HepG2 (cell line): ENCODE measurements around the gene TMEM190. TPM values are rescaled to one million over a fixed set of nuclear protein-coding genes. Genes with fewer than 3 reads are reported as not detected.

Experiments used
- ATAC-seq: fragments of 200-7000 bp; cut with Tn5 transposase; 3 replicates; pipeline ENCODE4 v1.9.1; 2020; ENCODE audit warnings: mild to moderate bottlenecking, moderate library complexity
- BruUV-seq: library from RNA; stranded (reverse); fragments of 400-500 nt; replicated peaks from 2 replicates; lab custom pipeline; 2021; lab: Mats Ljungman, UMichigan
- CTCF ChIA-PET: fragments of 300-600 bp; formaldehyde crosslinking; extraction: SDS; loops from one replicate; lab custom pipeline; 2021; ENCODE audit warnings: low total read pairs, inconsistent platforms, low intra/inter-chr PET ratio; lab: Yijun Ruan, JAX
- POLR2A ChIA-PET: fragments of 350-600 bp; sonication (Branson Sonifier 250); formaldehyde crosslinking; loops from one replicate; lab custom pipeline; 2020; ENCODE audit warnings: antibody characterized with exemption, inconsistent platforms; lab: Yijun Ruan, JAX
- DNase-seq: peaks from one replicate; pipeline ENCODE4 v3.0.0-alpha.2; 2015; ENCODE audit warnings: low spot score
- FAIRE-seq: peaks from 3 replicates; lab custom pipeline; 2011; peaks lifted over from hg19 to GRCh38; lab: Jason Lieb, UNC
- H2AFZ ChIP-seq: one replicate; pipeline ENCODE4 v1.6.1; 2011; ENCODE audit warnings: low read length, inconsistent platforms
- H3K27ac ChIP-seq: fragments of 300-600 bp; 3 replicates; pipeline ENCODE4 v1.8.0; 2011; ENCODE audit warnings: mixed run types, mild to moderate bottlenecking, mixed read lengths, low read length, inconsistent platforms; ENCODE audit not compliant: insufficient read depth; ENCODE audit errors: extremely low read length
- H3K27me3 ChIP-seq, 2 experiments: fragments of 200-600 bp in 1 of 2; 2 replicates in 1 of 2; 3 replicates in 1 of 2; pipeline versions ENCODE4 v1.6.0 to v1.8.0; 2011; ENCODE audit warnings: low read length in 2 of 2, mild to moderate bottlenecking in 2 of 2, moderate library complexity in 2 of 2, inconsistent platforms in 1 of 2; ENCODE audit not compliant: insufficient read depth in 2 of 2, control insufficient read depth in 1 of 2
- H3K36me3 ChIP-seq, 2 experiments: fragments of 200-600 bp in 1 of 2; replicated peaks in 1 of 2; 2 replicates in 1 of 2; 3 replicates in 1 of 2; pipeline versions ENCODE4 v1.5.1 to v1.8.0; 2011; ENCODE audit warnings: low read length in 2 of 2, inconsistent platforms in 1 of 2; ENCODE audit not compliant: insufficient read depth in 2 of 2, control insufficient read depth in 1 of 2
- H3K4me1 ChIP-seq: 2 replicates; pipeline ENCODE4 v1.5.1; 2012; ENCODE audit warnings: low read length, inconsistent platforms; ENCODE audit not compliant: insufficient read depth
- H3K4me2 ChIP-seq: 2 replicates; pipeline ENCODE4 v1.6.0; 2011; ENCODE audit warnings: low read depth, low read length, inconsistent platforms
- H3K4me3 ChIP-seq, 3 experiments: fragments of 200-600 bp in 1 of 3; sonication (generic), shearing (Covaris generic) in 1 of 3; replicated peaks in 1 of 3; 2 replicates each; pipeline ENCODE4 v1.5.1; 2011 to 2016; ENCODE audit warnings: low read length in 3 of 3, inconsistent platforms in 2 of 3, low read depth in 2 of 3, mild to moderate bottlenecking in 2 of 3, control low read depth in 1 of 3, mixed read lengths in 1 of 3; ENCODE audit not compliant: insufficient read depth in 1 of 3
- H3K79me2 ChIP-seq: one replicate; pipeline ENCODE4 v1.6.1; 2011; ENCODE audit warnings: low read length, inconsistent platforms; ENCODE audit not compliant: insufficient read depth
- H3K9ac ChIP-seq: 2 replicates; pipeline ENCODE4 v1.6.0; 2011; ENCODE audit warnings: mild to moderate bottlenecking, low read depth, low read length, inconsistent platforms; ENCODE audit not compliant: insufficient read depth
- H3K9me3 ChIP-seq: 2 replicates; pipeline ENCODE4 v1.5.1; 2012; ENCODE audit warnings: mild to moderate bottlenecking, low read length
- H4K20me1 ChIP-seq: 2 replicates; pipeline ENCODE4 v1.6.0; 2011; ENCODE audit warnings: inconsistent platforms, mild to moderate bottlenecking, low read length, moderate library complexity; ENCODE audit not compliant: insufficient read depth
- AGO1 ChIP-seq: fragments of 200-400 bp; formaldehyde crosslinking; IDR thresholded peaks from 2 replicates; pipeline ENCODE4 v1.6.1; 2017; ENCODE audit warnings: mild to moderate bottlenecking, low read depth, low read length, moderate library complexity; ENCODE audit not compliant: poor library complexity, severe bottlenecking
- AHR ChIP-seq: IDR thresholded peaks from 2 replicates; pipeline ENCODE4 v1.6.1; 2018; ENCODE audit warnings: missing genetic modification reagents, missing compliant biosample characterization
- HDAC1 ChIP-seq: sonication (generic); formaldehyde crosslinking; IDR thresholded peaks from 2 replicates; pipeline ENCODE4 v1.5.1; 2020; ENCODE audit warnings: mild to moderate bottlenecking, missing genetic modification reagents
- MIER2 ChIP-seq: IDR thresholded peaks from 2 replicates; pipeline ENCODE4 v1.6.1; 2016; ENCODE audit warnings: missing biosample characterization, missing genetic modification reagents
- MTF1 ChIP-seq: sonication (generic); formaldehyde crosslinking; IDR thresholded peaks from 2 replicates; pipeline ENCODE4 v1.5.0; 2020; ENCODE audit warnings: missing genetic modification reagents
- NFYC ChIP-seq: IDR thresholded peaks from 2 replicates; pipeline ENCODE4 v1.6.1; 2016; ENCODE audit warnings: missing genetic modification reagents, missing compliant biosample characterization
- SP5 ChIP-seq: IDR thresholded peaks from 2 replicates; pipeline ENCODE4 v1.6.1; 2016; ENCODE audit warnings: low read depth, borderline replicate concordance
- TEAD2 ChIP-seq: sonication (generic); formaldehyde crosslinking; IDR thresholded peaks from 2 replicates; pipeline ENCODE4 v1.9.0; 2021; ENCODE audit warnings: missing genetic modification reagents
- ZKSCAN1 ChIP-seq: fragments of 150-350 bp; IDR thresholded peaks from 2 replicates; pipeline ENCODE4 v1.6.1; 2014; ENCODE audit warnings: low read length
- ZMYM3 ChIP-seq: sonication (generic); formaldehyde crosslinking; IDR thresholded peaks from 2 replicates; pipeline ENCODE4 v1.5.1; 2020; ENCODE audit warnings: mild to moderate bottlenecking, missing genetic modification reagents
- ZNF230 ChIP-seq: sonication (generic); formaldehyde crosslinking; IDR thresholded peaks from 2 replicates; pipeline ENCODE4 v1.4.0; 2020; ENCODE audit warnings: mild to moderate bottlenecking, missing genetic modification reagents
- ZNF343 ChIP-seq: sonication (generic); formaldehyde crosslinking; IDR thresholded peaks from 2 replicates; pipeline ENCODE4 v1.4.0; 2020; ENCODE audit warnings: mild to moderate bottlenecking, missing genetic modification reagents
- ZNF350 ChIP-seq: sonication (generic); formaldehyde crosslinking; IDR thresholded peaks from 2 replicates; pipeline ENCODE4 v1.4.0; 2020; ENCODE audit warnings: mild to moderate bottlenecking, low read depth, missing genetic modification reagents, borderline replicate concordance
- ZNF563 ChIP-seq: sonication (generic); formaldehyde crosslinking; IDR thresholded peaks from 2 replicates; pipeline ENCODE4 v1.8.0; 2022; ENCODE audit warnings: mild to moderate bottlenecking, moderate library complexity, missing genetic modification reagents
- ZNF747 ChIP-seq: sonication (generic); formaldehyde crosslinking; IDR thresholded peaks from 2 replicates; pipeline ENCODE4 v1.8.1; 2023; ENCODE audit warnings: missing genetic modification reagents, mild to moderate bottlenecking, borderline replicate concordance
- ZNF777 ChIP-seq: sonication (generic); formaldehyde crosslinking; IDR thresholded peaks from 2 replicates; pipeline ENCODE4 v1.4.0; 2020; ENCODE audit warnings: missing genetic modification reagents
- WGBS: methylation state at CpG from one replicate; pipeline ENCODE4 v1.1.6; 2017; ENCODE audit warnings: low lambda C conversion rate; 5-methylcytosine and 5-hydroxymethylcytosine counted together
- in situ Hi-C: cut with HindIII; loops from 2 replicates; pipeline ENCODE4 v1.10.0; 2017; ENCODE audit warnings: low pct_unique_long_range_greater_than_20kb; ENCODE audit not compliant: extremely low pct_ligation_motif_present
- intact Hi-C: fragments of 100-400 bp; cut with micrococcal nuclease; formaldehyde crosslinking; loops from one replicate; pipeline ENCODE4 v1.10.0; 2022; ENCODE audit not compliant: unreplicated experiment
- polyA plus RNA-seq, 8 experiments: library from polyadenylated mRNA; depleted of rRNA in 3 of 8; stranded (reverse) in 7 of 8; unstranded in 1 of 8; fragments of >200 nt; fragmentation: Illumina TruSeq in 4 of 8; extraction: Trizol in 4 of 8; gene quantifications; 2 replicates each; pipeline versions ENCODE4 v1.2.1 to v1.2.3, GENCODE V29; 2011 to 2016; ENCODE audit warnings: low read depth in 4 of 8, missing spikeins in 1 of 8, mixed read lengths in 1 of 8; ENCODE audit not compliant: insufficient read depth in 1 of 8
- total RNA-seq, 5 experiments: library from RNA; depleted of rRNA; stranded (reverse); fragments of >200 nt; fragmentation: Illumina TruSeq; extraction: Trizol; gene quantifications; 2 replicates each; pipeline ENCODE4 v1.2.3, GENCODE V29; 2016; ENCODE audit warnings: low read depth in 1 of 5
- TF ChIP-seq, protein P1 (sequence below), 2 experiments: sonication (generic) in 1 of 2; formaldehyde crosslinking in 1 of 2; IDR thresholded peaks; 2 replicates each; pipeline versions ENCODE4 v1.6.1 to v1.9.0; 2014 to 2022; ENCODE audit warnings: antibody characterized with exemption in 1 of 2, borderline replicate concordance in 1 of 2, inconsistent platforms in 1 of 2, low read depth in 1 of 2, missing genetic modification reagents in 1 of 2
- TF ChIP-seq, protein P2 (sequence below): sonication (generic); formaldehyde crosslinking; conservative IDR thresholded peaks from 2 replicates; pipeline ENCODE4 v1.8.0; 2022; ENCODE audit warnings: mild to moderate bottlenecking, moderate library complexity, missing genetic modification reagents

Gene TMEM190
- total and polyA plus RNA-seq, 2 of the 13 experiments (the other 11 are each of a cell fraction or from before 2014, with no cell fraction given), result 0.35 to 0.83 TPM

DNA sequence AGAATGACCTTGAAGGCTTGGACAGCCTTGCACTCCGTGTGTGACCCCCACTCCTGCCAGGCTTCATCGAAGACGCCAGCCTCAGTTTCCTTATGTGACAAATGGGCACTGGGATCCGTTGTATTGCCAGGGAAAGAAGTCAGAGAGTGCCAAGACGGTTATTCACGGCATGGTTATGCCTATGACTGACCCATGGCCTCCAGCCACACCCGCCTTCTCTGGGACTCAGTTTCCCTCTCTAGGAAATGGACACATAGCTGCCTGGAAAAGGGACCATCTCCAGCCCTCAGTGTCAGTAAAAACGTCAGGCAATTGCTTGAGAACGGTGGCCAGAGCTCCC is 31.9 kb downstream of the TMEM190 start:
- no peaks in the 10 kb centered on the region for H4K20me1 ChIP-seq
- H3K79me2 ChIP-seq, result peaks cover 16% of the 10 kb centered on the region
- 80% methylated on average over 9 of the region's 9 CpGs for WGBS
- peaks cover 0 to 5% of the 10 kb centered on the region in 2 experiments; a peak in 1 of 5 replicates for H3K27me3 ChIP-seq
- peak overlapping the region; percentile 57; the same call in 1 of the 2 replicates for H3K4me2 ChIP-seq
- peak overlapping the region in 1 of 3 experiments; percentile 83; a peak in 2 of 6 replicates for H3K4me3 ChIP-seq
- no peak overlapping the region for H2AFZ ChIP-seq
- peaks cover 26% of the 10 kb centered on the region for H3K4me1 ChIP-seq
- no peak overlapping the region for H3K9ac ChIP-seq
- peak overlapping the region; percentile 61 for H3K27ac ChIP-seq
- H3K36me3 ChIP-seq, result peaks cover 6 to 13% of the 10 kb centered on the region in 2 experiments; a peak in 4 of 5 replicates
- CTCF ChIA-PET, result no interaction called here
- intact Hi-C loops, result no loop called here
- DNase-seq (no peak), ATAC-seq (no peak), FAIRE-seq (no peak)
- no peaks in the 10 kb centered on the region for H3K9me3 ChIP-seq
- no TSS peak for BruUV-seq
- in situ Hi-C loops, result loop anchor here (5.0 kb wide), 1 partner anchor 261 kb away; the partner anchor contains the start of gene TNNT1
- POLR2A ChIA-PET, result no interaction called here
- TF ChIP-seq ZNF777 (CRISPR knock-in tag), result no peak
- TF ChIP-seq, protein P1, sequence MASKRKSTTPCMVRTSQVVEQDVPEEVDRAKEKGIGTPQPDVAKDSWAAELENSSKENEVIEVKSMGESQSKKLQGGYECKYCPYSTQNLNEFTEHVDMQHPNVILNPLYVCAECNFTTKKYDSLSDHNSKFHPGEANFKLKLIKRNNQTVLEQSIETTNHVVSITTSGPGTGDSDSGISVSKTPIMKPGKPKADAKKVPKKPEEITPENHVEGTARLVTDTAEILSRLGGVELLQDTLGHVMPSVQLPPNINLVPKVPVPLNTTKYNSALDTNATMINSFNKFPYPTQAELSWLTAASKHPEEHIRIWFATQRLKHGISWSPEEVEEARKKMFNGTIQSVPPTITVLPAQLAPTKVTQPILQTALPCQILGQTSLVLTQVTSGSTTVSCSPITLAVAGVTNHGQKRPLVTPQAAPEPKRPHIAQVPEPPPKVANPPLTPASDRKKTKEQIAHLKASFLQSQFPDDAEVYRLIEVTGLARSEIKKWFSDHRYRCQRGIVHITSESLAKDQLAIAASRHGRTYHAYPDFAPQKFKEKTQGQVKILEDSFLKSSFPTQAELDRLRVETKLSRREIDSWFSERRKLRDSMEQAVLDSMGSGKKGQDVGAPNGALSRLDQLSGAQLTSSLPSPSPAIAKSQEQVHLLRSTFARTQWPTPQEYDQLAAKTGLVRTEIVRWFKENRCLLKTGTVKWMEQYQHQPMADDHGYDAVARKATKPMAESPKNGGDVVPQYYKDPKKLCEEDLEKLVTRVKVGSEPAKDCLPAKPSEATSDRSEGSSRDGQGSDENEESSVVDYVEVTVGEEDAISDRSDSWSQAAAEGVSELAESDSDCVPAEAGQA (IDR thresholded peaks at IDR 0.05; ENCODE audit: low read depth), result no peak
- TF ChIP-seq, protein P1 (CRISPR knock-in tag; IDR thresholded peaks at IDR 0.05; ENCODE audit: borderline replicate concordance), result no peak
- no peak for TF ChIP-seq ZKSCAN1
- TF ChIP-seq AGO1, result no peak
- TF ChIP-seq TEAD2 (CRISPR knock-in tag), result no peak
- no peak for TF ChIP-seq ZNF563 (CRISPR knock-in tag)
- no peak for TF ChIP-seq ZNF343 (CRISPR knock-in tag)
- TF ChIP-seq ZNF350 (CRISPR knock-in tag), result 0 out of 2 replicates have a peak, but pooled peaks have one; percentile 0
- TF ChIP-seq ZNF747, result 0 out of 2 replicates have a peak, but pooled peaks have one; percentile 28
- no peak for TF ChIP-seq NFYC (CRISPR knock-in tag)
- no peak for TF ChIP-seq HDAC1 (CRISPR knock-in tag)
- TF ChIP-seq MTF1, result no peak
- no peak for TF ChIP-seq MIER2 (CRISPR knock-in tag)
- TF ChIP-seq ZNF230 (CRISPR knock-in tag), result no peak
- TF ChIP-seq, protein P2, sequence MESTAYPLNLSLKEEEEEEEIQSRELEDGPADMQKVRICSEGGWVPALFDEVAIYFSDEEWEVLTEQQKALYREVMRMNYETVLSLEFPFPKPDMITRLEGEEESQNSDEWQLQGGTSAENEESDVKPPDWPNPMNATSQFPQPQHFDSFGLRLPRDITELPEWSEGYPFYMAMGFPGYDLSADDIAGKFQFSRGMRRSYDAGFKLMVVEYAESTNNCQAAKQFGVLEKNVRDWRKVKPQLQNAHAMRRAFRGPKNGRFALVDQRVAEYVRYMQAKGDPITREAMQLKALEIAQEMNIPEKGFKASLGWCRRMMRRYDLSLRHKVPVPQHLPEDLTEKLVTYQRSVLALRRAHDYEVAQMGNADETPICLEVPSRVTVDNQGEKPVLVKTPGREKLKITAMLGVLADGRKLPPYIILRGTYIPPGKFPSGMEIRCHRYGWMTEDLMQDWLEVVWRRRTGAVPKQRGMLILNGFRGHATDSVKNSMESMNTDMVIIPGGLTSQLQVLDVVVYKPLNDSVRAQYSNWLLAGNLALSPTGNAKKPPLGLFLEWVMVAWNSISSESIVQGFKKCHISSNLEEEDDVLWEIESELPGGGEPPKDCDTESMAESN (CRISPR knock-in tag), result no peak
- no peak for TF ChIP-seq AHR (CRISPR knock-in tag)
- no peak for TF ChIP-seq SP5 (CRISPR knock-in tag)
- 0 out of 2 replicates have a peak, but pooled peaks have one; percentile 21 for TF ChIP-seq ZMYM3
